Stimulated activated naive B cell treated with anti-CD40 and anti-IgM and Interleukin-4, amounts not matched to agents 10 μg/mL and 1 μg/mL and 100 μg/mL, for 72 hours (primary cell): Measurements from ENCODE around the gene IL16.

Source experiments
- ATAC-seq, 2 donors: fragments of 150-1000 bp; cut with Tn5 transposase; replicated peaks; 2 replicates each; pipeline ENCODE4 v1.10.0; 2021; ENCODE audit warnings: moderate library complexity in 1 of 2
- DNase-seq: peaks from one replicate; pipeline ENCODE4 v3.0.0; 2021
- H3K27ac Mint-ChIP-seq: one replicate; pipeline ENCODE4 v1.8.0; 2022; ENCODE audit warnings: mild to moderate bottlenecking, mixed read lengths
- H3K27me3 Mint-ChIP-seq, 2 donors: one replicate each; pipeline ENCODE4 v1.8.0; 2022; ENCODE audit warnings: mixed read lengths in 2 of 2
- H3K36me3 Mint-ChIP-seq, 2 donors: one replicate each; pipeline ENCODE4 v1.8.0; 2022; ENCODE audit warnings: mixed read lengths in 2 of 2, mild to moderate bottlenecking in 1 of 2
- H3K4me1 Mint-ChIP-seq, 2 donors: one replicate each; pipeline ENCODE4 v1.8.0; 2022; ENCODE audit warnings: mixed read lengths in 2 of 2, mild to moderate bottlenecking in 1 of 2
- H3K4me3 Mint-ChIP-seq, 2 donors: one replicate each; pipeline ENCODE4 v1.8.0; 2022; ENCODE audit warnings: mild to moderate bottlenecking in 2 of 2, mixed read lengths in 2 of 2, moderate library complexity in 1 of 2
- H3K9me3 Mint-ChIP-seq, 2 donors: one replicate each; pipeline ENCODE4 v1.8.0; 2022; ENCODE audit warnings: mixed read lengths in 2 of 2, mild to moderate bottlenecking in 1 of 2

The IL16 gene

DNA sequence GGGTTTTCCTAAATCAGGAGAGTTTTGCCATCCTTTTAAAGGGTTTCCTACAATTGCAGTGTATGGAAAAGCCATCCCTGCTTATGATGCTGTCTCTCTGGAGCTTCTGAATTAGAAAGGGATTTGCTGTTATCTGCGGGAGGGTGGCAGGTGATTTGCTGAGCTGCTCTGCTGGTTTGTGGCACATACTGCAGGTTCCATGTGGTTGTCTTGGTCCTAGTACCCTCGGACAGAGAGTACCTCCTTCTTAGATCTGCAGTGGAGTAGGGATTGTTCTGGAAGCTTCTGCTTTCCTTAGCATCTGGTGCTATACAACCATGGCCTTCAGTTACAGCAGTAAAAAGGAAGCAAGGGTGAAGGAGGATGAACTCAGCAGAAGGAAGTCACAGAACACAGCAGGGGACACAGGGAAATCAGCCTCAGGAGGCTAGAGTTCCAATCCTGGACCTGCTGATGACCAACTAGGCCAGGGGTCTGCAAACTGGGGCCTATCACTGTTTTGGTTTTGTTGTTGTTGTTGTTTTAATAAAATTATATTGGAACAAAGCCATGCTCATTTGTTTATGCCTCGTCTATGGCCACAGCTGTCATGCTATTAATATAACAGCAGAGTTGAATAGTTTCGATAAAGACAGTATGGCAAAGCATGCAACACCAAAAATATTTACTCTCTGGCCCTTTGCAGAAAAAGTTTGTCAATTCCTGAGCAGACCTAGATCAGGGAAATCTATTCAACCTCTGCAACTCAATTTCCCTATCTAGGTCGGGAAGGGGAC, 87.8 kb downstream of the IL16 start:
- H3K4me1 Mint-ChIP-seq = peaks cover 54 to 70% of the 10 kb centered on the region in 2 donors
- peak overlapping the region; percentile 98 for H3K27ac Mint-ChIP-seq
- peaks cover 5 to 12% of the 10 kb centered on the region in 2 donors for H3K9me3 Mint-ChIP-seq
- H3K27me3 Mint-ChIP-seq = no peaks in the 10 kb centered on the region
- ATAC-seq (no peak), DNase-seq (no peak)
- H3K4me3 Mint-ChIP-seq = peak overlapping the region; percentile 74 to 83
- H3K36me3 Mint-ChIP-seq = peaks cover 5 to 44% of the 10 kb centered on the region in 2 donors

DNA sequence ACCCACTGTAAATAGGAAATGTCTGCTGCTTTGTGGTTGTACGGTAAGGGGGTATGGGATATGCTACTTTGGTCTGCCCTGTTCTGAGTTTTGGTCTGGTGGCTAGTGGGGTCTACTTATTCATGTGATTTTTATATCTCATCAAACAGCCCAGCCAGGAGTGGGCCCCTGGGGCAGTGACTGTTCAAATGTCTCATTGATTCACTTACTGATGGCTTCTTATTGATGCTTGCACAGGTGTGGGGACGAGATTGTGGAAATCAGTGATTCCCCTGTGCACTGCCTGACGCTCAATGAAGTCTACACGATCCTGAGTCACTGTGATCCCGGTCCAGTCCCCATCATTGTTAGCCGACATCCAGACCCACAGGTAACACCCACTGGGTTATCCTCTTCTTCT, 88.8 kb downstream of the IL16 start:
- no peak for ATAC-seq
- H3K4me3 Mint-ChIP-seq = peak overlapping the region; percentile 74 to 83
- H3K27me3 Mint-ChIP-seq = no peaks in the 10 kb centered on the region
- peaks cover 5 to 44% of the 10 kb centered on the region in 2 donors for H3K36me3 Mint-ChIP-seq
- DNase-seq = no peak
- H3K4me1 Mint-ChIP-seq = peaks cover 59 to 80% of the 10 kb centered on the region in 2 donors
- H3K9me3 Mint-ChIP-seq = peaks cover 5 to 12% of the 10 kb centered on the region in 2 donors
- H3K27ac Mint-ChIP-seq = peak overlapping the region; percentile 98

DNA sequence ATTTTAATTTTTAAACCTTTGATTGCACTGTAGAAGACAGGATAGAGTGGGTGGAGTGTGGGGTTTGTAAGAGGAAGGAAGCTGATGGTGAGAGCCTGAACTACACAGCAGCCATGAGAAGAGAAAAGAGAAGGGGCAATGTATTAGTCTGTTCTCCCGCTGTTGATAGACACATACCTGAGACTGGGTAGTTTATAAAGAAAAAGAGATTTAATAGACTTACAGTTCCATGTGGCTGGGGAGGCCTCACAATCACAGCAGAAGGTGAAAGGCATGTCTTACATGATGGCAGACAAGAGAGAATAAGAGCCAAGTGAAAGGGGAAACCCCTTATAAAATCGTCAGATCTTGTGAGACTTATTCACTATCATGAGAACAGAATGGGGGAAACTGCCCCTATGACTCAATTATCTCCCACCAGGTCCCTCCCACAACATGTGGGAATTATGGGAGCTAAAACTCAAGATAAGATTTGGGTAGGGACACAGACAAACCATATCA, 90.0 kb downstream of the IL16 start:
- peaks cover 60 to 83% of the 10 kb centered on the region in 2 donors for H3K4me1 Mint-ChIP-seq
- peaks cover 5 to 40% of the 10 kb centered on the region in 2 donors for H3K36me3 Mint-ChIP-seq
- no peaks in the 10 kb centered on the region for H3K27me3 Mint-ChIP-seq
- ATAC-seq (peak; percentile 87 to 88), DNase-seq (peak; percentile 47)
- peaks cover 5 to 12% of the 10 kb centered on the region in 2 donors for H3K9me3 Mint-ChIP-seq
- peak overlapping the region; percentile 74 to 83 for H3K4me3 Mint-ChIP-seq
- H3K27ac Mint-ChIP-seq = peak overlapping the region; percentile 98

DNA sequence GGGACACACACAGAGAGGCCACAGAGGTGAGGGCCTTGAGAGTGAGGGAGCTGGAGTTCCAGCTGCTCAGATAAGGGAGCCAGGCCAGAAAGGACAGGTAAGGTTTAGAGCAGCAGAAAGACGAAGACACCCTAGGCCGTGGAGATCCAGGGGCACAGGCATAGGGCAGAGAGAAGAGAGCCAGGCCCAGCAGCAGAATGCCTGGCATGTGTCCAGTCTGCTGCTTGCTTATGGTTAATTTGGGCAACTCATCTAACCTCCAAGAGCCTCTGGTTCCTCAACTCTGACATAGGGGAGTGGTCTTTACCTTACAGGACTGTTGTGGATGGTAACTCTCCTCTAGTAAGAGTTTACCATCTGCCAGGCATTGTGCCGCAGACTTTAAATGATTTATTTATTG, 91.4 kb downstream of the IL16 start:
- Mint-ChIP-seq H3K27ac (peak overlapping the region; percentile 98), H3K4me3 (no peak overlapping the region), H3K4me1 (peaks cover 62 to 86% of the 10 kb centered on the region in 2 donors), H3K36me3 (peaks cover 7 to 34% of the 10 kb centered on the region in 2 donors), H3K27me3 (no peaks in the 10 kb centered on the region), H3K9me3 (peaks cover 5 to 12% of the 10 kb centered on the region in 2 donors)
- ATAC-seq (no peak), DNase-seq (no peak)

DNA sequence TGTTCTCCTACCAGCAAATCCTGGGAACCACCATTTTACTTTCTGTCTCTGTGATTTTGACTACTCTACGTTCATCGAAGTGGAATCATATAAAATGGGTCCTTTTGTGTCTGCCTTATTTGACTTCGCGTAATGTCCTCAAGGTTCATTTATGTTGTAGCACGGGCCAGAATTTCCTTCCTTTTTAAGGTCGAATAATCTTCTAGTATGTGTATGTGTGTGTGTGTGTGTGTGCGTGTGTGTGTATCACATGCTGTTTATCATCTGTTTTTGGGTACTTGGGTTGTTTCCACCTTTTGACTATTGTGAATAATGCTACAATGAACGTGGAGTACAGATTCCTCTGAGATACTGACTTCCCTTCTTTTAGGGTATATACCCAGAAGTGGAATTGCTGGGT, 91.9 kb downstream of the IL16 start:
- ATAC-seq = no peak
- Mint-ChIP-seq H3K4me1 (peaks cover 62 to 86% of the 10 kb centered on the region in 2 donors), H3K4me3 (peak overlapping the region; percentile 11 to 36), H3K27me3 (no peaks in the 10 kb centered on the region), H3K27ac (peak overlapping the region; percentile 90), H3K36me3 (peaks cover 7 to 34% of the 10 kb centered on the region in 2 donors), H3K9me3 (peaks cover 5 to 12% of the 10 kb centered on the region in 2 donors)
- no peak for DNase-seq

DNA sequence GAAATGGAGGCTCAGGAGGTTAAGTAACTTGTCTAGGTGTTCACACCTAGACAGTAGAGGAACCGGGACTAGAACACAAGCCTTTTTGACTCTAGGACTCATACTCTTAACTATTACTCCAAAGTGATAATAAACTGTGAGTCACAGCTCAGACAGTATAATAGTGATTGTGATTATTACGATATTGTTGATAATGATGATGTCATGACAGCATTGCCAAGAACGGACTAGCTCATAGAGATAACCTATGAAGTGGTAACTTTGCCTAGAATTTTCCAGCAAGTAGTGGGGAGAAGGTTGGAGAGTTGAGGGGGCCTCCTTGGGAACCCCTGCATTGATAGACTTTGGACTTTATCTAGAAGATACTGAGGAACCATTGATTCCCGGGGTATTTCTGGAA, 93.2 kb downstream of the IL16 start:
- peaks cover 69 to 91% of the 10 kb centered on the region in 2 donors for H3K4me1 Mint-ChIP-seq
- DNase-seq (no peak), ATAC-seq (no peak)
- H3K9me3 Mint-ChIP-seq = peaks cover 5 to 12% of the 10 kb centered on the region in 2 donors
- H3K4me3 Mint-ChIP-seq = no peak overlapping the region
- no peaks in the 10 kb centered on the region for H3K27me3 Mint-ChIP-seq
- peaks cover 12 to 44% of the 10 kb centered on the region in 2 donors for H3K36me3 Mint-ChIP-seq
- no peak overlapping the region for H3K27ac Mint-ChIP-seq

DNA sequence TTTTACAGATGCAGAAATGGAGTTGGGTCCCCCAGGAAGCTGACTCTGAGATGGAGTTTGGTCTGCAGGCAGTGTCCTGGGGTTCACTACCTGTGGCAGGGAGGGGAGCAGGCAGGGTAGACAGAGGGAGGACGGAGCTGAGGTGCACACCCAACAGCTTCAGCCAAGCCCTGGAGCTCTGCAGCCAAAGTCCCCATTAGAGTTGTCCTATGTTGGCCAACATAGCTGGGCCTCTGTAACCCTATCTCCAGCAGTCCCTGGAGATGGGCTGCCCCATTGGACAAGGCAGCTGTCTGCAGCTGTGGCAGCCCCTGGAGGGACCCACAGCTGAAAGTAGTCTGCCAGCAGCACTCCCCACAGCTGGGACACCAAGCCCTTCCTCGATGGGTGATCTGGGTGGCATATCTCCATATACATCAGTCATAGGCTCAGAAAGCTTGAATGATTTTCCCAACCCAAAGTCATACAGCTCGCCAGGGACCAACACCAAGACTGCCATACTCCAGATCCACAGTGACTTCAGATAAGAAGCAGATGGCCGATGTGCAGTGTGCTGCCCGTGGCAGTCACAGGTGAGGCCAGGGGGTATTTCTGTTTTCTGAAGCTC, 95.3 kb downstream of the IL16 start:
- DNase-seq = no peak
- H3K4me3 Mint-ChIP-seq = peak overlapping the region; percentile 90 to 97
- peaks cover 67 to 91% of the 10 kb centered on the region in 2 donors for H3K4me1 Mint-ChIP-seq
- no peaks in the 10 kb centered on the region for H3K27me3 Mint-ChIP-seq
- peaks cover 24 to 46% of the 10 kb centered on the region in 2 donors for H3K36me3 Mint-ChIP-seq
- ATAC-seq = peak; percentile 0 to 1
- peak overlapping the region; percentile 99 for H3K27ac Mint-ChIP-seq
- peaks cover 2 to 9% of the 10 kb centered on the region in 2 donors for H3K9me3 Mint-ChIP-seq

DNA sequence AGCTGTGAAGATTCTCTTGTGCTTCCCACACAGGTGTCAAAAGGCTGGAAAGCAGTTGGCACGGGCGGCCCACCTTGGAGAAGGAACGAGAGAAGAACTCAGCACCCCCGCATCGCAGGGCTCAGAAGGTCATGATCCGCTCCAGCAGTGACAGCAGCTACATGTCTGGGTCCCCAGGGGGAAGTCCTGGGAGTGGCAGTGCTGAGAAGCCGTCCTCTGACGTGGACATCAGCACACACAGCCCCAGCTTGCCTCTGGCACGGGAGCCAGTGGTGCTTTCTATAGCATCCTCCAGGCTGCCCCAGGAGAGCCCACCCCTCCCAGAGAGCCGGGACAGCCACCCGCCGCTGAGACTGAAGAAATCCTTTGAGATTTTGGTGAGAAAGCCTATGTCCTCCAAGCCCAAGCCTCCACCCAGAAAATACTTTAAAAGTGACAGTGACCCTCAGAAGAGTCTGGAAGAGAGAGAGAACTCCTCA, 95.9 kb downstream of the IL16 start:
- Mint-ChIP-seq H3K4me3 (peak overlapping the region; percentile 90 to 97), H3K36me3 (peaks cover 28 to 50% of the 10 kb centered on the region in 2 donors), H3K9me3 (peaks cover 0 to 8% of the 10 kb centered on the region in 2 donors), H3K27me3 (no peaks in the 10 kb centered on the region), H3K27ac (peak overlapping the region; percentile 99), H3K4me1 (peaks cover 68 to 91% of the 10 kb centered on the region in 2 donors)
- ATAC-seq (peak; percentile 69 to 71), DNase-seq (peak; percentile 89)

DNA sequence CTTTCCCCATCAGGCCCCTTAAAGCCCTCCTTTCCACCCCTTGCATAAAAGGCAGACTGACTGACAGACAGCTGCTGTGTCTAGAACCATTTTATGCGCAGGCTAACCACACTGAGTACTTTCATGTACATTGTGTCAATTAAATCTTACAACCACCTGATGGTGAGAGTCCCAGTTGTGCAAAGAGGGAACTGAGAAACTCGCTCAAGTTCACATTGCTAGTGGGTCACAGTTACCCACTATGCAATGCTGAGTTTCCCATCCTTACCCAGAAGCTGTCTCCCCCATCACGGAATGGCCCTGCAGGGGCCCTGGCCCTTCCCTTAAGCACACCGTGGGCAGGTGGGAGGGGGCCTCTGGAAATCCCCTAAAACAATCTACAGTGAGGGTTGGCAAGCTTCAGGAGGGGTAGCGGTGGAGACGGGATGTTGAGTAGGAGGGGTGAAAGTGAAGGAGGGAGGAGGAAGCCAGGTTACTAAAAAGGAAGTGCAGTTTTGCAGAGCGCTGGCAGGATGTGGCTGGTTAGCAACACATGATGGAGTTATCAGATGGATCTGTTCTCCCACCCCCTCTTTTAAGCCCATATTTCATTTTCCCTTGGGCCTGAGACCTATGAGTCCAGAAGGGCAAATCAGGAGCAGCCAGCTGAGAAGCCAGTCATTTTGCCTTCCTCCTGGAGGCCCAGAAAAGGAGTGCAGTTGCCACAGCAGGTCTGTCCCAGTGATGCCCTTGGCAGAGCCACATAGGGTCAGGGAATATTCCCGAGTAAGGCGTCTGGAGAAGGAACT, 97.2 kb downstream of the IL16 start:
- H3K27me3 Mint-ChIP-seq = no peaks in the 10 kb centered on the region
- H3K4me1 Mint-ChIP-seq = peaks cover 69 to 91% of the 10 kb centered on the region in 2 donors

DNA sequence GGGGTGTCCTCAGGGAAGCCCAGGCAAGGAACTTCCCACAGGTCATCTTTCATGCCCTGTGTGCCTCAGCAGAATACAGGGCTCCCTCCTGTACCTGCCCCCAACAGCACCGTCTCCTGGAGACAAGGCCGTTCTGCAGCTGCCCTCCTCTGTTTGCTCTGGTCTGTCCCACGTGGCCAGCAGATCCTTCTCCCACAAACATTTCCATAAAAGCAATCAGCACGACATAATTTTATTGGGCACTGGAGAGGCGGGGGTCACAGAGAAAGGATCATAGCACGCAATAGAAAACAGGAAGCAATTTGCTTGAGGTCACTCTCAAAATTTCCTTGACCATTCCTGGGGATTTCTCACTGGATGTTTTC, 97.8 kb downstream of the IL16 start:
- no peak for ATAC-seq

More for the DNA sequence above, 97.2 kb downstream of the IL16 start:
- Mint-ChIP-seq H3K27ac (peak overlapping the region; percentile 99), H3K36me3 (peaks cover 33 to 52% of the 10 kb centered on the region in 2 donors), H3K4me3 (peak overlapping the region; percentile 90 to 97), H3K9me3 (peaks cover 0 to 2% of the 10 kb centered on the region in 2 donors)
- peak; percentile 80 to 83 for ATAC-seq
- peak; percentile 97 for DNase-seq

DNA sequence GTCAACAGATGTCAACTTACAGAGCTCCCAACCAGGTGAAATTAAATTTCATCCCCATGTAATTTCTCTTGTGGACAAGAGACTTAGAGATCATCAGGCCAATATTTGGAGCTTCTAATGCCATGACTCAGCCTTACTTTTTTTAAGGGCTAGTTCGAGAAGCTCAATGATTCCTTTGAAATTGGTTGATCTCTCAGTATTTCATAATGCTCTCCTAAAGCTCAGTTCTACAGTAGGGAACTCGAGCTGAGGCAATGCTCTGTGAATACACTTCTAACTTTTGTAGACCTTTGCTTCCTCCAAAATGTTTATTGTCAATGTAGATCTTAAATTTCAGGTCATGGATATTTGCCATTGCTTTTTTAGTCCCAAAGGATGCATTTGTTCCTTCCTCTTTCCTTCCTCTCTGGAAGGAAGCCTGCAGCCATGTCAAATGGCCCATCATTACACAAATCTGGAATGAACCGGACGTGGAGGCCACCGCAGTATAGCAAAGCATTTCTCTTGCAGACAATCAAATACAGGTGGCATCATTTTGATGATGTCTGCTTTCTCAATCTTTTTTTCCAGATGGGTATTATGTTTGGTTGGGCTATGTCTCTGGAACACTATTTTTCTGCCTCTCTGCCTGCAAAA, 98.9 kb downstream of the IL16 start:
- Mint-ChIP-seq H3K9me3 (no peaks in the 10 kb centered on the region), H3K4me3 (peak overlapping the region; percentile 90 to 97), H3K27me3 (no peaks in the 10 kb centered on the region), H3K36me3 (peaks cover 48 to 69% of the 10 kb centered on the region in 2 donors), H3K27ac (peak overlapping the region; percentile 99), H3K4me1 (peaks cover 75 to 92% of the 10 kb centered on the region in 2 donors)
- ATAC-seq (no peak), DNase-seq (no peak)

More for the DNA sequence above, 97.8 kb downstream of the IL16 start:
- Mint-ChIP-seq H3K27ac (peak overlapping the region; percentile 99), H3K27me3 (no peaks in the 10 kb centered on the region), H3K4me3 (peak overlapping the region; percentile 90 to 97), H3K36me3 (peaks cover 38 to 57% of the 10 kb centered on the region in 2 donors), H3K4me1 (peaks cover 70 to 91% of the 10 kb centered on the region in 2 donors), H3K9me3 (no peaks in the 10 kb centered on the region)
- no peak for DNase-seq

DNA sequence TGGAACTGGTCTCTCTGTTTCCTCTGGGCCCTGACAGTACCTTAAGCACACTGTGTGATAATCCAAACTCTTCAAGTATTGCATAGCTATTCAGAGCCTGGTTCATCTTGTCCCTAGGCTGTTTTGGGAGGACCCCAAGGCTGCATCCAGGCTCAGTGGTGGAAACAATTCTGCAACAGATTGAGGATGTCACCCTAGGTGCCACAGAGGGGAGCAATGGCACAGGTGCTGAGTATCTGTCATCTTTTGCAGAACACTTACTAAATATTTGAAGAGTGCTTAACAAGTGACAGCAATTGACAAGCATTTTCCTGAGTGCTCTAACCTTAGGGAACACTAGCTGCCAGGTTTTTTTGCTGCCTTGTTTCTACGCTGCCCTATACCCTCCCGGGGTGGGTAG, 99.5 kb downstream of the IL16 start:
- Mint-ChIP-seq H3K4me3 (peak overlapping the region; percentile 89 to 97), H3K4me1 (peaks cover 76 to 93% of the 10 kb centered on the region in 2 donors), H3K36me3 (peaks cover 53 to 74% of the 10 kb centered on the region in 2 donors), H3K27ac (peak overlapping the region; percentile 99), H3K9me3 (no peaks in the 10 kb centered on the region), H3K27me3 (no peaks in the 10 kb centered on the region)
- DNase-seq (no peak), ATAC-seq (no peak)

DNA sequence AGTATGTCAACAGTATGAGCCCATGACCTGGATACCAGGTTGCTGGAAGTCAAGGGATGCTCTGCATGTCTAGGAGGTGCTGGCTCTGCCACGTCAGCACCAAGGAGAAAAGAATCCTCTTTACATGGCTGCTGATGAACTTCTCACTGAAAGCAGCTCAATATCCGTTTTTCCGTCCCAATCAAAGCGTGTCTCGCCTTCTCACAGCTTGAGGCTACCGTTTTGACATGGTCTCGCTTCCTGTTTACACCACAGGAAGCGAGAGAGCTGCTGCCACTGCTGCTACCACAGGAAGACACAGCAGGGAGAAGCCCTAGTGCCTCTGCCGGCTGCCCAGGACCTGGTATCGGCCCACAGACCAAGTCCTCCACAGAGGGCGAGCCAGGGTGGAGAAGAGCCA, 100.0 kb downstream of the IL16 start:
- H3K9me3 Mint-ChIP-seq = no peaks in the 10 kb centered on the region
- no peaks in the 10 kb centered on the region for H3K27me3 Mint-ChIP-seq
- H3K4me1 Mint-ChIP-seq = peaks cover 77 to 93% of the 10 kb centered on the region in 2 donors

More for the DNA sequence above, 100.0 kb downstream of the IL16 start:
- DNase-seq = peak; percentile 70
- Mint-ChIP-seq H3K4me3 (peak overlapping the region; percentile 89 to 97), H3K36me3 (peaks cover 53 to 79% of the 10 kb centered on the region in 2 donors), H3K27ac (peak overlapping the region; percentile 99)
- peak; percentile 40 to 41 for ATAC-seq
